Measurements from ENCODE around the gene EZH1.

Gene EZH1

GRCh38 chr17:42725143-42725542 lies 19.7 kb downstream of the EZH1 start:
- in situ Hi-C loops (cut with MboI; ENCODE audit: low sequenced_read_pairs) = loop anchor here (10.0 kb wide), 1 partner anchor 100 kb away; the partner anchor contains the start of gene BECN1

GRCh38 chr17:42723636-42724035 lies 21.2 kb downstream of the EZH1 start:
- in situ Hi-C loops (cut with MboI; ENCODE audit: low sequenced_read_pairs) = loop anchor here (10.0 to 25.0 kb wide), 2 partner anchors 101 to 214 kb away; partner anchors contain the start of gene BECN1

GRCh38 chr17:42720996-42721583 lies 23.8 kb downstream of the EZH1 start:
- in situ Hi-C loops (cut with MboI; ENCODE audit: low sequenced_read_pairs) = loop anchor here (10.0 to 25.0 kb wide), 2 partner anchors 104 to 216 kb away; partner anchors contain the start of gene BECN1

- in situ Hi-C loops (cut with MboI; ENCODE audit: low sequenced_read_pairs) = loop anchor here (25.0 kb wide), 1 partner anchor 228 kb away; no protein-coding TSS in a partner anchor
These were observed 35.3 kb downstream of the EZH1 start for GRCh38 chr17:42709561-42709960.

GRCh38 chr17:42708588-42708987 lies 36.3 kb downstream of the EZH1 start:
- in situ Hi-C loops (cut with MboI; ENCODE audit: low sequenced_read_pairs) = loop anchor here (25.0 kb wide), 1 partner anchor 229 kb away; no protein-coding TSS in a partner anchor

- in situ Hi-C loops (cut with MboI; ENCODE audit: low sequenced_read_pairs) = loop anchor here (25.0 kb wide), 1 partner anchor 231 kb away; no protein-coding TSS in a partner anchor
These were observed 38.1 kb downstream of the EZH1 start for GRCh38 chr17:42706732-42707131.

- in situ Hi-C loops (cut with MboI; ENCODE audit: low sequenced_read_pairs) = loop anchor here (25.0 kb wide), 1 partner anchor 232 kb away; no protein-coding TSS in a partner anchor
These were observed 39.9 kb downstream of the EZH1 start for GRCh38 chr17:42704837-42705494.

- in situ Hi-C loops (cut with MboI; ENCODE audit: low sequenced_read_pairs) = loop anchor here (25.0 kb wide), 1 partner anchor 233 kb away; no protein-coding TSS in a partner anchor
These were observed 40.4 kb downstream of the EZH1 start for GRCh38 chr17:42704490-42704836.

GRCh38 chr17:42702446-42702845 lies 42.4 kb downstream of the EZH1 start:
- in situ Hi-C loops (cut with MboI; ENCODE audit: low sequenced_read_pairs) = loop anchor here (25.0 kb wide), 1 partner anchor 235 kb away; no protein-coding TSS in a partner anchor

GRCh38 chr17:42700586-42701289 lies 44.1 kb downstream of the EZH1 start:
- in situ Hi-C loops (cut with MboI; ENCODE audit: low sequenced_read_pairs) = loop anchor here (25.0 kb wide), 1 partner anchor 237 kb away; no protein-coding TSS in a partner anchor

- in situ Hi-C loops (cut with MboI; ENCODE audit: low sequenced_read_pairs) = no loop called here
These were observed 45.5 kb downstream of the EZH1 start for GRCh38 chr17:42699415-42699740.

GRCh38 chr17:42698736-42699414 lies 46.0 kb downstream of the EZH1 start:
- in situ Hi-C loops (cut with MboI; ENCODE audit: low sequenced_read_pairs) = no loop called here

GRCh38 chr17:42697108-42697811 lies 47.6 kb downstream of the EZH1 start:
- in situ Hi-C loops (cut with MboI; ENCODE audit: low sequenced_read_pairs) = no loop called here

- in situ Hi-C loops (cut with MboI; ENCODE audit: low sequenced_read_pairs) = no loop called here
These were observed 49.3 kb downstream of the EZH1 start for GRCh38 chr17:42695500-42695899.

- in situ Hi-C loops (cut with MboI; ENCODE audit: low sequenced_read_pairs) = no loop called here
These were observed 50.3 kb downstream of the EZH1 start for GRCh38 chr17:42694524-42694923.

GRCh38 chr17:42692489-42692888 lies 52.4 kb downstream of the EZH1 start:
- in situ Hi-C loops (cut with MboI; ENCODE audit: low sequenced_read_pairs) = no loop called here

- in situ Hi-C loops (cut with MboI; ENCODE audit: low sequenced_read_pairs) = no loop called here
These were observed 53.8 kb downstream of the EZH1 start for GRCh38 chr17:42691021-42691545.

- in situ Hi-C loops (cut with MboI; ENCODE audit: low sequenced_read_pairs) = no loop called here
These were observed 54.2 kb downstream of the EZH1 start for GRCh38 chr17:42690596-42690995.

GRCh38 chr17:42687707-42688320 lies 57.0 kb downstream of the EZH1 start:
- in situ Hi-C loops (cut with MboI; ENCODE audit: low sequenced_read_pairs) = no loop called here
